Smooth muscle cell (in vitro differentiated cells): ENCODE results near the gene OS9. TPM values are rescaled to one million over a fixed set of nuclear protein-coding genes. Genes with fewer than 3 reads are reported as not detected.

ENCODE experiments used
- DNase-seq: peaks from one replicate; lab custom pipeline; 2025; ENCODE audit not compliant: unreplicated experiment; lab: John Stamatoyannopoulos, UW
- H2AFZ ChIP-seq: fragments of 200-600 bp; sonication (generic); 2 replicates; pipeline ENCODE4 v1.6.0; 2016; ENCODE audit warnings: antibody characterized with exemption, low read depth, mild to moderate bottlenecking
- H3F3A ChIP-seq: fragments of 200-600 bp; sonication (generic); 2 replicates; pipeline ENCODE4 v1.6.0; 2017; ENCODE audit warnings: antibody characterized with exemption, low read depth
- H3K27ac ChIP-seq: fragments of 200-600 bp; sonication (generic); 2 replicates; pipeline ENCODE4 v1.5.1; 2016; ENCODE audit warnings: low read depth, mild to moderate bottlenecking
- H3K27me3 ChIP-seq: fragments of 200-600 bp; sonication (generic); 2 replicates; pipeline ENCODE4 v1.6.1; 2016; ENCODE audit warnings: low read depth, mild to moderate bottlenecking
- H3K36me3 ChIP-seq: fragments of 200-600 bp; sonication (generic); 2 replicates; pipeline ENCODE4 v1.5.1; 2016; ENCODE audit warnings: low read depth
- H3K4me1 ChIP-seq: fragments of 200-600 bp; sonication (generic); 2 replicates; pipeline ENCODE4 v1.5.1; 2016; ENCODE audit warnings: low read depth
- H3K4me2 ChIP-seq: fragments of 200-600 bp; sonication (generic); 2 replicates; pipeline ENCODE4 v1.6.0; 2016; ENCODE audit warnings: mild to moderate bottlenecking
- H3K4me3 ChIP-seq: fragments of 200-600 bp; sonication (generic); 2 replicates; pipeline ENCODE4 v1.5.1; 2016; ENCODE audit warnings: mild to moderate bottlenecking
- H3K79me2 ChIP-seq: fragments of 200-600 bp; sonication (generic); 2 replicates; pipeline ENCODE4 v1.6.0; 2016; ENCODE audit warnings: low read depth, mild to moderate bottlenecking
- H3K9ac ChIP-seq: fragments of 200-600 bp; sonication (generic); 2 replicates; pipeline ENCODE4 v1.6.0; 2016; ENCODE audit warnings: low read depth
- H3K9me3 ChIP-seq: fragments of 200-600 bp; sonication (generic); replicated peaks from 2 replicates; pipeline ENCODE4 v1.5.1; 2016; ENCODE audit warnings: low read depth
- H4K20me1 ChIP-seq: fragments of 200-600 bp; sonication (generic); 2 replicates; pipeline ENCODE4 v1.6.0; 2016; ENCODE audit warnings: low read depth
- WGBS: methylation state at CpG from one replicate; pipeline ENCODE4 v1.1.7; 2016; ENCODE audit warnings: low lambda C conversion rate; 5-methylcytosine and 5-hydroxymethylcytosine counted together
- polyA plus RNA-seq: library from polyadenylated mRNA; unstranded; fragments of >200 nt; fragmentation: Nextera tagmentation; extraction: Ambion mirVana; gene quantifications from 2 replicates; pipeline ENCODE4 v1.2.1, GENCODE V29; 2016
- total RNA-seq: library from RNA; depleted of rRNA; stranded (reverse); fragments of >200 nt; gene quantifications from 2 replicates; pipeline ENCODE4 v1.2.3, GENCODE V29; 2014
- TF ChIP-seq, protein P1 (sequence below): fragments of 200-600 bp; sonication (generic); IDR thresholded peaks from 2 replicates; pipeline ENCODE4 v1.5.1; 2017; ENCODE audit warnings: borderline replicate concordance, mild to moderate bottlenecking, antibody characterized with exemption; ENCODE audit not compliant: insufficient read depth, poor library complexity, severe bottlenecking

OS9 gene
- total and polyA plus RNA-seq, 2 experiments from 2014 or later: 179 to 236 TPM

DNA sequence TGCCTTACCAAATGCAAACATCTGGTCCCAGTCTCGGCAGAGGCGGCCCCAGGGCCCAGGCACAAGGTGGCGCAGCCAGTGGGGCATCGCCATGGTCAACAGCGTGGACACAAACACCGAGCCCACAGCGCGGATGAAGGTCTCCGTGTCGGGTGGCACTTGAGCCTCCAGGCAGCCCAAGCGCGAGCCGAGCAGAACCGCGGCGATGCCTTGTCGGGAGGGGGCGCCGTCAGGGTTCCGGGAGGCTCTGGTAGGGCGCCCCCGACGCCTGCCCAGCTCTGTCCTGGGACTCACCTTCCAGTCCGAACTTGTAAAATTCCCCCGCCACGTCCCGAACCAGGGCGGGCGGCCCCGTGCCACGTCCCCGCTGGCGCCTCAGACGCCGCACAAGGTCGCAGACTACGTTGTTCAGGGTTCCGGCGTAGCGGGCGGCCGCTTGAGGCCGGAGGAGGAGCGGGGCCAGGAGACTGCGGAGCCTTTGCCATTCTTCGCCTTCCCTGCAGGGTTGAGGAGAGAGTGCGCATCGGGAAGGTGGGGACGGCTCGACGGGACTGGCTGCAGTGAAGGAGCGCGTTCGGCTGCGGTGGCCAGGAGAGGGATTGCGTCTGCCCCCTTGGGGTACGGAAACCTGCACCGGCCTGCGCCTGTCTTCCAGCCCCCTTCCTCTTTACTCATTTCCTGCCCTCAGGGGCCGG is 71.2 kb downstream of the OS9 start:
- no peaks in the 10 kb centered on the region for H3F3A ChIP-seq
- H3K27ac ChIP-seq: no peak overlapping the region
- peak overlapping the region; percentile 84 for H3K4me2 ChIP-seq
- H3K9ac ChIP-seq: no peak overlapping the region
- H3K27me3 ChIP-seq: peaks cover 72% of the 10 kb centered on the region
- TF ChIP-seq, protein P1, sequence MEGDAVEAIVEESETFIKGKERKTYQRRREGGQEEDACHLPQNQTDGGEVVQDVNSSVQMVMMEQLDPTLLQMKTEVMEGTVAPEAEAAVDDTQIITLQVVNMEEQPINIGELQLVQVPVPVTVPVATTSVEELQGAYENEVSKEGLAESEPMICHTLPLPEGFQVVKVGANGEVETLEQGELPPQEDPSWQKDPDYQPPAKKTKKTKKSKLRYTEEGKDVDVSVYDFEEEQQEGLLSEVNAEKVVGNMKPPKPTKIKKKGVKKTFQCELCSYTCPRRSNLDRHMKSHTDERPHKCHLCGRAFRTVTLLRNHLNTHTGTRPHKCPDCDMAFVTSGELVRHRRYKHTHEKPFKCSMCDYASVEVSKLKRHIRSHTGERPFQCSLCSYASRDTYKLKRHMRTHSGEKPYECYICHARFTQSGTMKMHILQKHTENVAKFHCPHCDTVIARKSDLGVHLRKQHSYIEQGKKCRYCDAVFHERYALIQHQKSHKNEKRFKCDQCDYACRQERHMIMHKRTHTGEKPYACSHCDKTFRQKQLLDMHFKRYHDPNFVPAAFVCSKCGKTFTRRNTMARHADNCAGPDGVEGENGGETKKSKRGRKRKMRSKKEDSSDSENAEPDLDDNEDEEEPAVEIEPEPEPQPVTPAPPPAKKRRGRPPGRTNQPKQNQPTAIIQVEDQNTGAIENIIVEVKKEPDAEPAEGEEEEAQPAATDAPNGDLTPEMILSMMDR: peak; percentile 15
- 3% methylated on average over 57 of the region's 60 CpGs for WGBS
- no peak for DNase-seq
- H3K4me1 ChIP-seq: peaks cover 26% of the 10 kb centered on the region
- no peaks in the 10 kb centered on the region for H3K9me3 ChIP-seq
- H4K20me1 ChIP-seq: peaks cover 4% of the 10 kb centered on the region
- H3K79me2 ChIP-seq: no peaks in the 10 kb centered on the region
- H2AFZ ChIP-seq: no peak overlapping the region
- H3K36me3 ChIP-seq: no peaks in the 10 kb centered on the region
- peak overlapping the region; percentile 44 for H3K4me3 ChIP-seq

DNA sequence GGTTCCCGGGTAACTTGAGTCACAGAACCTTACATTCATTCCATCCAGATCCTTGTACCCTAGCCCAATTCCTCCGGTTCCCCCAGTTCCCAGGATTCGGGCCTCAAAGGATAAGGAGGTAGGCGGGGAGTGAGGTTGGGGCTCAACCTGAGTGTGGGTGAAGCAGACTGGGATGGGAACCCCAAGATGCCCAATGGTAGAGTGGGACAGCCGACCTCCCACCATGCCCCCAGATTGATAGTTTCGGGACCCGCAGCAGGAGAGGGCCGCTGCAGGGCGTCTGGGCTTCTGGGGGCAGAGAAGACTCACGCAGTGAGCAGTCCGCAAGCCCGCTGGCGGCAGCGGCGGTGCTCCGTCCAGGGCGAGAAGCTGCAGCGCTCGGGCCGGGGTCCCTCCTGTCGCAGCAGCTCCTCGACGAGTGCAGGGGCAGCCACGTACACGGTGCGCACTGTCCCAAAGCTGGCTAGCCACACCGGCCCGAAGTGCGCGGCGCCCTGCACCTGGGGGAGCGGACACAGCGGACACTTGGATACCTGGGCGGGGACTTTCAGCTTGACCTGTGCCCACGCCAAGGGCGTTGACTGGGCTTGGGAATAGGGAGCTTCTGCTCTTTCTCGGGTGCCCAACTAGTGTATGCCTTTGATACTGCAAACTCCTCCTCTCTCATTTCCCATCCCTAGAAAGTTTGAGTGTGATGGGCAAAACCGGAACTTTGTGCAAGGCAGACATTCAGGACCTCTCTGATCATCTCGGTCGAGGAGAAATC is 71.9 kb downstream of the OS9 start:
- H3K27me3 ChIP-seq: peaks cover 72% of the 10 kb centered on the region
- H3K9ac ChIP-seq: no peak overlapping the region
- H3K4me2 ChIP-seq: peak overlapping the region; percentile 84
- no peak overlapping the region for H3K27ac ChIP-seq
- no peak overlapping the region for H2AFZ ChIP-seq
- H3K4me1 ChIP-seq: peaks cover 26% of the 10 kb centered on the region
- TF ChIP-seq, protein P1: no peak
- H3K4me3 ChIP-seq: peak overlapping the region; percentile 44
- H4K20me1 ChIP-seq: no peaks in the 10 kb centered on the region
- H3K9me3 ChIP-seq: no peaks in the 10 kb centered on the region
- H3K79me2 ChIP-seq: no peaks in the 10 kb centered on the region
- H3F3A ChIP-seq: no peaks in the 10 kb centered on the region
- no peak for DNase-seq
- H3K36me3 ChIP-seq: no peaks in the 10 kb centered on the region
- WGBS: 9% methylated on average over 37 of the region's 40 CpGs

DNA sequence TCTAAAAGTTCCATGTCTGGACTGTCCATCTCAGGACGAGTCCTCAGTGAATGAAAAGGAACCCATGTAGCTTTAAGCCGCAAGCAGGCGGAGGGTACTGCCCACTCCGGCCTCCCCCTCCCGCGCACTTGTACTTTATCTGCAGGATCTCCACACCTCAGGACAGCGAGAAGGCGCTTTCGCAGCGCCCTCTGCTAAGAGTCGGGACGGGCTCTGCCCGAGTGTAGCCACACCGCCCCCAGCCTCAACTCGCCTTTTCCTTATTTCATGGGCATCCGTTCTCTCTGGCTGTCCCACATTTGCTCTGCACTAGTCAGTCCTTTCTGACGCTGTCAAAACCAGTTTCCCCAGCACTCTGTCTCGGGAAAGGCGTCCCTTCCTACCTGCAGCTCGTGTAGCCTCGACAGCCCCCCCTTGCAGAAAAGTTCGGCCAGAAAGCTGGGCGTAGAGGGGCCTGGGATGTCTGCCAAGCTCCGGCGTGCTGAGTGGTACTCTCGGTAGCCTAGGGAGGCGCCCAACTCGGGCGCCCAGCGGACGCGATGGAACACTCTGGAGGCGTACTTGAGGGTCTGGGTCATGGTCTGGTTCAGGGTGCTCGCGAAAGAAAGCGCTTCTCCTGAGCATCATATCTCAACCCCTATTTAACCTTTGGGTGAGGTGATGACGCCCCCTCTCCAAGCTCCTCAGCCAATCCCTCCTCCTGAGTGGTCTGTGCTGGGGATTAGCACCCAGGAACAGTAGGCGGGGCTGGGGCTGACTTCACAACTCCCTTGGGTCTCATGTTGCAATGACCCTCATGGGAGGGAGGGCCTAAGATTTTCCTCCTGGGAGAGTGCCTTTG is 72.8 kb downstream of the OS9 start, which contains the start of gene CYP27B1:
Gene CYP27B1, minus strand, starts transcription at position 615 of the 841 bp plus-strand sequence. Its CDS starts 37 bp downstream, at position 578.
- Histone ChIP-seq H4K20me1 (no peaks in the 10 kb centered on the region), H3K4me2 (peak within 1 kb of the TSS; percentile 84), H3K9ac (no peak within 1 kb of the TSS), H3K4me3 (peak within 1 kb of the TSS; percentile 44), H3F3A (no peaks in the 10 kb centered on the region), H3K27ac (no peak within 1 kb of the TSS), H3K79me2 (no peaks in the 10 kb centered on the region), H3K27me3 (peaks cover 67% of the 10 kb centered on the region), H3K36me3 (no peaks in the 10 kb centered on the region), H3K9me3 (no peaks in the 10 kb centered on the region), H3K4me1 (peaks cover 26% of the 10 kb centered on the region), H2AFZ (no peak within 1 kb of the TSS)
- TF ChIP-seq, protein P1: no peak
- DNase-seq: no peak
- WGBS: 6% methylated on average over 38 of the region's 38 CpGs
